Lower leg skin (tissue), 4 donors: ENCODE results near the gene IMMP2L. TPM values are rescaled to one million over a fixed set of nuclear protein-coding genes. Genes with fewer than 3 reads are reported as not detected.

ENCODE experiments used
- DNase-seq, 2 donors: peaks; one replicate each; pipeline ENCODE4 v3.0.0-alpha.2; 2019; ENCODE audit warnings: low spot score in 2 of 2
- H3K4me3 ChIP-seq: fragments of 200-600 bp; sonication (generic); 2 replicates; pipeline ENCODE4 v1.5.1; 2017; ENCODE audit warnings: mild to moderate bottlenecking, low read depth; ENCODE audit not compliant: poor library complexity, severe bottlenecking
- CTCF ChIP-seq, 3 donors: fragments of 450-650 bp; IDR thresholded peaks; one replicate each; pipeline ENCODE4 v1.5.1; 2016; ENCODE audit warnings: antibody characterized with exemption in 3 of 3, mild to moderate bottlenecking in 3 of 3, moderate library complexity in 2 of 3
- POLR2A ChIP-seq, 2 donors: fragments of 450-650 bp; IDR thresholded peaks; one replicate each; pipeline ENCODE4 v1.6.1; 2016 to 2017; ENCODE audit warnings: antibody characterized with exemption in 2 of 2, mild to moderate bottlenecking in 1 of 2, moderate library complexity in 1 of 2
- WGBS, 2 donors: methylation state at CpG; one replicate each; pipeline ENCODE4 v1.1.5; 2018; 5-methylcytosine and 5-hydroxymethylcytosine counted together
- intact Hi-C: fragments of 100-400 bp; cut with DNase I; formaldehyde crosslinking; loops from one replicate; pipeline ENCODE4 v1.15.0; 2023; ENCODE audit warnings: low total_unique reads
- total RNA-seq, 4 donors: library from RNA; depleted of rRNA; stranded (reverse); fragments of >200 nt; gene quantifications; one replicate each; pipeline ENCODE4 v1.1.0, GENCODE V29; 2016

IMMP2L gene
- total RNA-seq, 4 donors from 2014 or later, result 13.6 to 16.8 (median 16.4) TPM

- DNase-seq, result no peak
- no peak overlapping the region for H3K4me3 ChIP-seq
- intact Hi-C loops, result no loop called here
- 75 to 81% methylated on average over 1 of the region's 1 CpG for WGBS, 2 donors
- TF ChIP-seq CTCF (IDR thresholded peaks at IDR 0.05) (no peak), POLR2A (IDR thresholded peaks at IDR 0.05) (no peak)
Observed at GRCh38 chr7:110835849-110836248, 726.4 kb downstream of the IMMP2L start.

GRCh38 chr7:110835218-110835617 lies 727.1 kb downstream of the IMMP2L start:
- no peak for DNase-seq
- intact Hi-C loops, result no loop called here
- H3K4me3 ChIP-seq, result no peak overlapping the region
- WGBS, 2 donors, result 63 to 70% methylated on average over 1 of the region's 1 CpG
- TF ChIP-seq POLR2A (IDR thresholded peaks at IDR 0.05) (no peak), CTCF (IDR thresholded peaks at IDR 0.05) (no peak)

GRCh38 chr7:110831419-110831818 lies 730.9 kb downstream of the IMMP2L start:
- TF ChIP-seq POLR2A (IDR thresholded peaks at IDR 0.05), result no peak
- TF ChIP-seq CTCF (IDR thresholded peaks at IDR 0.05), result no peak
- WGBS, 2 donors, result 60 to 64% methylated on average over 3 of the region's 3 CpGs
- H3K4me3 ChIP-seq, result no peak overlapping the region
- DNase-seq, result no peak
- intact Hi-C loops, result no loop called here

- 72 to 81% methylated on average over 5 of the region's 5 CpGs for WGBS, 2 donors
- no peak for DNase-seq
Observed at GRCh38 chr7:110830778-110831177, 731.5 kb downstream of the IMMP2L start.

GRCh38 chr7:110827936-110828335 lies 734.4 kb downstream of the IMMP2L start:
- 87 to 88% methylated on average over 2 of the region's 2 CpGs for WGBS, 2 donors
- intact Hi-C loops, result loop anchor here (5.0 kb wide), 1 partner anchor 986 kb away; no protein-coding TSS in a partner anchor
- no peak overlapping the region for H3K4me3 ChIP-seq
- TF ChIP-seq CTCF (IDR thresholded peaks at IDR 0.05) (no peak), POLR2A (IDR thresholded peaks at IDR 0.05) (no peak)
- DNase-seq, result no peak

More at GRCh38 chr7:110830778-110831177, 731.5 kb downstream of the IMMP2L start:
- TF ChIP-seq POLR2A (IDR thresholded peaks at IDR 0.05), result no peak
- TF ChIP-seq CTCF (IDR thresholded peaks at IDR 0.05), result no peak
- intact Hi-C loops, result no loop called here
- H3K4me3 ChIP-seq, result no peak overlapping the region

GRCh38 chr7:110827287-110827855 lies 734.9 kb downstream of the IMMP2L start:
- WGBS, 2 donors, result 82 to 85% methylated on average over 1 of the region's 1 CpG
- TF ChIP-seq CTCF (IDR thresholded peaks at IDR 0.05) (no peak), POLR2A (IDR thresholded peaks at IDR 0.05) (no peak)
- no peak overlapping the region for H3K4me3 ChIP-seq
- intact Hi-C loops, result loop anchor here (5.0 kb wide), 1 partner anchor 985 kb away; no protein-coding TSS in a partner anchor
- no peak for DNase-seq
